Measurements from ENCODE around the gene CLIP2.
"Not testable (repeated sequence)": the region's sequence is repeated elsewhere in the genome, so short reads cannot be mapped to it uniquely, and the experiment has no call there.

Gene CLIP2

DNA sequence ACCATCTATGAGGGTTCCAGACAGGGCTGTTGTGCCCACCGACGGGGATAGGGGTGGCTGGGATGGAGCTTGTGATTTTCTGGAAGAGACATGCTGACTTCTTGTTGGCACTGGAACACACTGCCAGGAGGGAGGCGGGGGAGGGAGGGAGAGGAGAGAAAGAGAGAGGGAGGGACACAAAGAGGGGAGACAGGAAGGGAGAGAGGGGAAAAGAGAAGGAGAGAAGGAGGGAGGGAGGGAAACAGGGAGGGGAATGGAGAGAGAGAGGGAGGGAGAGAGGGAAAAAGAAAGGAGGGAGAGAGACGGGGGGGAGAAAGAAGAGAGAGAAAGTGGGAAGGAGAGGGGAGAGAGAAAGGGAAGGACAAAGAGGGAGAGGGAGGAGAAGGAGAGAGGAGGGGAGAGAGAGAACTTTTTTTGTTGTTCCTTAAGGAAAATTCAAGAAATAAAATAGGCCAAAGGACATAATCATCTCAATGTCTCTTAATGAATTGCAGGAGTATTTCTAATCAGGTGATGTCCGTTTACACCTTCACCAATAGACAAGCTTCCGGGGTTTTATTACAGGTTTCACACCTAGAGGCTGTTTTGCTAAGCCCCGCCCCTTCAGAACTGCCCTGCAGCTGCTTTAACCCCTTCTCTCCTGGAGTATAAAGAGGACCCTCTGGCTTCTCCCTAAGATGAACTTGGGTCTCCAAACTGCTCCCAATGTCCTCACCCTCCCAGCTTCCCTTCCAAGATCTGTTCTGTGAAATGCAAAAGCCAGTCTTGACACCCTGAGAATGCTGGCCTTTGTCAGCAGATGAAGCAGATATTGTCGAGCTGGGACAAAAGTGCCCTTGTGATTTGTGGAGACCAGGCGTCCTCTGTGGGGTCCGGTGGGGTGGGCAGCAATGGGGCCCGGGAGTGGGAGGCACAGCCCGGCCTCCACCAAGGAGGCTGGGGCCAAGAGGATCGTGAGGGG is 82.5 kb downstream of the CLIP2 start:
- no peak for DNase-seq (ENCODE audit: low read depth in 2 of 2)

GRCh38 chr7:74372511-74373111 is 83.4 kb downstream of the CLIP2 start:
- DNase-seq (ENCODE audit: low read depth in 2 of 2), result no peak

DNA sequence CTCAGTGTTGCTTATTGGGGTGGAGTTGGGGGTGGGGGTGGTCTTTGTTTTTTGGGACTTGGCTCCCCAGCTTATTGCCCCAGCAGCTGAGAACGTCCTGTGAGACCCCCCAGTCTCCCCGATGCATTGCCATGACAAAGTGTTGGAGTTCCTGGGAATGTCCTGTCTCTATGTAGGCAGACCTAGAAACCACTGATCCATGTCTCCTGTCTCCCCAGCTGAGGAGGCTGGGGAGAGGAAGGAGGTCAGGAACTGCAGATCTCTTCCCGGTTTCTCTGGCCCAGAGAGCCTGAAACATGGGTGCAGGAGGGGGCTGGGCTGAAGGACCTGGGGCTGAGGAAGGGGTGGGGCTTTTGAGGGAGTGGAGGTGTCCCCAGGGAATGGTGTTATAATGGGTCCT is 84.3 kb downstream of the CLIP2 start:
- no peak for DNase-seq (ENCODE audit: low read depth in 2 of 2)

DNA sequence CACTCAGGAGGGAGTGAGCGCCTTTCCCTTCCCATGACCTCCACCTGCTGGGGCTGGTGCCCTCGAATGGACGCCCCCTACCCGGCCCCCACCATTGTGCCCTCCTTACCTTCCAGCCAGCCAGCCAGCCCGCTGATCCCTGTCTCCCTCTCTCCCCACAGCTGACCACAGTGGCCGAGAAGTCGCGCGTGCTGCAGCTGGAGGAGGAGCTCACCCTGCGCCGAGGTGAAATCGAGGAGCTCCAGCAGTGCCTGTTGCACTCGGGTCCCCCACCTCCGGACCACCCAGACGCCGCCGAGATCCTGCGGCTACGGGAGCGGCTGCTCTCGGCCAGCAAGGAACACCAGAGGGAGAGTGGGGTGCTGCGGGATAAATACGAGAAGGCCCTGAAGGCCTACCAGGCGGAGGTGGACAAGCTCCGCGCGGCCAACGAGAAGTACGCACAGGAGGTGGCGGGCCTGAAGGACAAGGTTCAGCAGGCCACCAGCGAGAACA is 86.6 kb downstream of the CLIP2 start:
- no peak for DNase-seq (ENCODE audit: low read depth in 2 of 2)

DNA sequence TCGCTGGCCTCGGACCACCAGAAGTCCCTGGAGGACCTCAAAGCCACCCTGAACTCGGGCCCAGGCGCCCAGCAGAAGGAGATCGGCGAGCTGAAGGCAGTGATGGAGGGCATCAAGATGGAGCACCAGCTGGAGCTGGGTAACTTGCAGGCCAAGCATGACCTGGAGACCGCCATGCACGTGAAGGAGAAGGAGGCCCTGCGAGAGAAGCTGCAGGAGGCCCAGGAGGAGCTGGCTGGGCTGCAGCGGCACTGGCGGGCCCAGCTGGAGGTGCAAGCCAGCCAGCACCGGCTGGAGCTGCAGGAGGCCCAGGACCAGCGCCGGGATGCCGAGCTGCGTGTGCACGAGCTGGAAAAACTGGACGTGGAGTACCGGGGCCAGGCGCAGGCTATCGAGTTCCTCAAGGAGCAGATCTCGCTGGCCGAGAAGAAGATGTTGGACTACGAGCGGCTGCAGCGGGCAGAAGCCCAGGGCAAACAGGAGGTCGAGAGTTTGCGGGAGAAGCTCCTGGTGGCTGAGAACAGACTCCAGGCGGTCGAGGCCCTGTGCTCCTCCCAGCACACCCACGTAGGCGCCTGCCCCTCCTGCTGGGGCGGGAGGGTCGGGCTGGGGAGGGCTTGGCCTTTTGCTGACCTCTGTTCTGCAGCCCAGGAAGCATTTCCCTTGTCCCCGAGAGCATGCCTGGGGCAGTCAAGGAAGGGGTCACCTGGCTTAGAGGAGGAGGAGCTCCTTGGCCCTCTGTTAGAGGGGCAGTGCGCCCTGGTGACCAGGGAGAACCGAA is 87.2 kb downstream of the CLIP2 start:
- DNase-seq (ENCODE audit: low read depth in 2 of 2), result no peak

DNA sequence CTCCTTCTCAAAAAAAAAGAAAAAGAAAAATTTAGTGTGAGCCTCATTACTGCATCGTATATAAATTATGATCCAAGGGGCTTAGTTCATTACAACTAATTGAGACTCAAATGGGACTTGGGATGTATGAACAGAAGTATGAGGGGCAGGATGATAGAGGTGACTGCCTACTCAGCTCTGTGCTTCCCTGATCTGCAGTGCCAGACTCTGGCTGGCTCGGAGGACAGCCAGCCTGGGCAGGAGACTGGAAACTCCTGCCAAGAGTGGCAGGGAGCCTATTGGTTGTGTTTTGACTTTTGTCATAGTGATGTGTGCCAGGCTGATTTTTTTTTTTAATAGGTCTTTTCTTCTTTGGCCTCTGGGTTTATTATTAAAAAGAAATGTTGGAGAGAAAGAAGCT is 90.7 kb downstream of the CLIP2 start:
- DNase-seq (ENCODE audit: low read depth in 2 of 2), result no peak

DNA sequence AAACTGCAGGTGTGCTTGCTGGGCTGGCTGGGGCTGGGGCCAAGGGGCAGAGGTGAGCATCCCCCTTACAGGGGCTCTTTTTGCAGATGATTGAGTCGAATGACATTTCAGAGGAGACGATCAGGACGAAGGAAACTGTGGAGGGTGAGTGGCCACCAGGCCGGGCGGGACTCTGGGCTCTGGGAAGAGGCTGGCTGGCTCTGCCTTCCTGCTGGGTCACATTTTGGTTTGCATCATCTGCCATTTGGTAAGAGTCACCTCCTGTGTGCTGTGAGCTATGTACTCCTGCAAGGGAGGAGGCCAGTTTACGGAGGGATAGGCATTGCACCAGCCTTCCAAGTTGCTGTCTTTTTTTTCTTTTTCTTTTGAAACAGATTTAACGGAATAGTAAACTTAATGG is 91.5 kb downstream of the CLIP2 start:
- DNase-seq (ENCODE audit: low read depth in 2 of 2), result no peak

- DNase-seq (ENCODE audit: low read depth in 2 of 2), result not testable (repeated sequence)
Measured at GRCh38 chr7:74384086-74384485, 94.9 kb downstream of the CLIP2 start.

- DNase-seq (ENCODE audit: low read depth in 2 of 2), result not testable (repeated sequence)
Measured at GRCh38 chr7:74384854-74385253, 95.6 kb downstream of the CLIP2 start.

DNA sequence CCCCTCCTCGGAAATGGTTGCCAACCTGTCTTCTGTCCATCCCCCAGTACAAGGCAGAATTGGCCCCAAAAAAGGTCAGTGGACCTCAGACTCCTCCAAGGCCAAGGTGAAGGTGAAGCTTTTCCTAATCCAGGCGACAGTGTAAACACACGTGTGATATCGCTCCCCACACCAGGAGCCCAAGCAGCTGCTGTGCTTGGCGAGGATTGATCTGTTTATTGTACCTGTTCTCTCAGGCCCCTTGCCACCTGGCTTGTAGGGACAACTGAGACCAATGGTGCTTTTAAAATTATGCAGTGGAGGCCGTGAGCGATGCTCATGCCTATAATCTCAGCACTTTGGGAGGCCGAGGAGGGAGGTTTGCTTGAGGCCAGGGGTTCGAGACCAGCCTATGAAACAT is 98.4 kb downstream of the CLIP2 start:
- no peak for DNase-seq (ENCODE audit: low read depth in 2 of 2)

DNA sequence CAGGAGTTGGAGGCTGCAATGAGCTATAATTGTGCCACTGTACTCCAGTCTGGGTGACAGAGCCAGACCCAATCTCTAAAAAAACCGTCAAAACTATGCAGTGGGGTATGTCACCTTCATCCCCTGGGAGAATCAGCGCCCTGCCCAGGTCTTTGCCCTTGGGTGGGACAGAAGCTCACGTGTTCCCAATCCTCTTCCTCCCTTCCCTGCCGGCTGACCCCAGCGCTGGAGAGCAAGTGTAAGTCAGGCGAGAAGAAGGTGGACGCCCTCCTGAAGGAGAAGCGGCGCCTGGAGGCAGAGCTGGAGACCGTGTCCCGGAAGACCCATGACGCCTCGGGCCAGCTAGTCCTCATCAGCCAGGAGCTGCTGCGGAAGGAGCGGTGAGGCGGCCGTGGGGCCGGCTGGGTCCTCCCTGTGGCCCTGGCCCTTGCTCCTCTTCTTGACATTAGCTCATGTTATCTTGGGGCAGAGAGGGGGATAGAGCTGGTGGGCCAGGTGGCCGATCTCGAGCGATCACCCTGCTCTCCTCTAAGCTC is 99.7 kb downstream of the CLIP2 start:
- no peak for DNase-seq (ENCODE audit: low read depth in 2 of 2)

DNA sequence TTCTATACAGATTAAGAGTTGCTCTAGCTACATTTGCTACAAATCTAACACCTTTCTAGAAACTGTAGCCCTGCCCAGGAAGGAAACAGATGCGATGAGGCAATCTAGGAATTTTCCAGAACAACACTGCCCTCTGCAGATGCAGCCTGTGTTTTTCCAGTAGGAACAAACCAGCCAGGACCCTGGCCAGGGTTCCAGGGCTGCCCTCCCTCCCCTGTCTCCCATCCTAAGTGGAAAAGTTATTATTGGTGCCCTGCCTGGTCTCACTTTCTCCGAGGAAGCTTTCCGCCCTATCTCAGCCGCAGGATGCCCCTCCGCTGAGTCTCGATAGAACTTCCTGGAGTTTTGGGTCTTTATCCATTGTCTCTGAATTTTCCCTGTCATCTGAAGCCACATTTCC is 104.5 kb downstream of the CLIP2 start:
- not testable (repeated sequence) for DNase-seq (ENCODE audit: low read depth in 2 of 2)

DNA sequence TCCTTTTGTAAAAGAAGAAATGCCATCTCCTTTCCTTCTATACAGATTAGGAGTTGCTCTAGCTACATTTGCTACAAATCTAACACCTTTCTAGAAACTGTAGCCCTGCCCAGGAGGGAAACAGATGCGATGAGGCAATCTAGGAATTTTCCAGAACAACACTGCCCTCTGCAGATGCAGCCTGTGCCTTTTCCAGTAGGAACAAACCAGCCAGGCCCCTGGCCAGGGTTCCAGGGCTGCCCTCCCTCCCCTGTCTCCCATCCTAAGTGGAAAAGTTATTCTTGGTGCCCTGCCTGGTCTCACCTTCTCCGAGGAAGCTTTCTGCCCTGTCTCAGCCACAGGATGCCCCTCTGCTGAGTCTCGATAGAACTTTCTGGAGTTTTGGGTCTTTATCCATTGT is 105.4 kb downstream of the CLIP2 start:
- not testable (repeated sequence) for DNase-seq (ENCODE audit: low read depth in 2 of 2)

DNA sequence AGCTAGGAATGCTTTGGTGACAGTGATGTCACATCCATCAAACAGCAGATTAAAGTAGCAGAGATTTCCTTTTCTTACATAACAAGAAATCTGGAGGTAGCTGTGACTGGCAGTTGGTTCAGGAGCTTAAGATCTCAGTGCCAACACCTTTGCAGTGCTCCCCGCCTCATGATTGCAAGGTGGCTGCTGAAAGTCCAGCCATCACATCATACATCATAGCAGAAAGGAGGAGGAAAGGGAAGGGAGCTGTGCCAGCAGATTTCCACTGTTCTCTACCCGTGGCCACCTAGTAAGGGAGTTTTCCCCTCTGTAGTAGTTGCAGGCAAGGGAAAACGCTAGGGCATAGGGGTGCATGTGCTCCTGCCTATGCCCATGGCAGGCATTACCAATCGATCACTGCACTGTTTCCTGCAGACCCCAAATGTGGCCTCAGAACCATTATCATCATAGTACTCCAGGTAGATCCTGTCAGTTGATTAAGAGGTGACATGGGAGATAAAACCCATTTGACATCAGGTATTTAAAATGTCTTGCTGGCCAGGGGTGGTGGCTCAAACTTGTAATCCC is 106.6 kb downstream of the CLIP2 start:
- no peak for DNase-seq (ENCODE audit: low read depth in 2 of 2)

- no peak for DNase-seq (ENCODE audit: low read depth in 2 of 2)
Measured at GRCh38 chr7:74396993-74397392, 107.8 kb downstream of the CLIP2 start.

DNA sequence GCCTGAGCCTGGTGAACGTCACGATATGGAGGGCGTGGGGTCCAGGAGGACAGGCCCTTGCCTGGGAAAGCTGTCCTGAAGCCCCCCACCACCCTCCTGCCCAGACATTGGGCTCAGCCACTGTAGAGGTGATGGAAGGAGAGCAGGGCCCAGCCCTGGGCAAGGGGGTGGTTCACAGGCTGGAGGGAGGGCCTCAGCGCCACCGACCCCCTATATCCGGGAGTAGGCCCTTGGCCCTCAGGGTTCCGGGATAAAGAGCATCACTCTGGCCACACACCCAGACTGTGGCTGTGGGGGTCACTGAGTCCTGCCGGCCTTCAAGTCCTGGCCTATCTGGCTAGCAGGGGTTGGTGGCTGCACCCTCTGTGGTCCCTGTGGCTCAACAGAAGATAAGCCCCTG is 109.2 kb downstream of the CLIP2 start:
- no peak for DNase-seq (ENCODE audit: low read depth in 2 of 2)

GRCh38 chr7:74399006-74399405 is 109.8 kb downstream of the CLIP2 start:
- DNase-seq (ENCODE audit: low read depth in 2 of 2), result no peak

- DNase-seq (ENCODE audit: low read depth in 2 of 2), result no peak
Measured at GRCh38 chr7:74400420-74401136, 111.4 kb downstream of the CLIP2 start.

DNA sequence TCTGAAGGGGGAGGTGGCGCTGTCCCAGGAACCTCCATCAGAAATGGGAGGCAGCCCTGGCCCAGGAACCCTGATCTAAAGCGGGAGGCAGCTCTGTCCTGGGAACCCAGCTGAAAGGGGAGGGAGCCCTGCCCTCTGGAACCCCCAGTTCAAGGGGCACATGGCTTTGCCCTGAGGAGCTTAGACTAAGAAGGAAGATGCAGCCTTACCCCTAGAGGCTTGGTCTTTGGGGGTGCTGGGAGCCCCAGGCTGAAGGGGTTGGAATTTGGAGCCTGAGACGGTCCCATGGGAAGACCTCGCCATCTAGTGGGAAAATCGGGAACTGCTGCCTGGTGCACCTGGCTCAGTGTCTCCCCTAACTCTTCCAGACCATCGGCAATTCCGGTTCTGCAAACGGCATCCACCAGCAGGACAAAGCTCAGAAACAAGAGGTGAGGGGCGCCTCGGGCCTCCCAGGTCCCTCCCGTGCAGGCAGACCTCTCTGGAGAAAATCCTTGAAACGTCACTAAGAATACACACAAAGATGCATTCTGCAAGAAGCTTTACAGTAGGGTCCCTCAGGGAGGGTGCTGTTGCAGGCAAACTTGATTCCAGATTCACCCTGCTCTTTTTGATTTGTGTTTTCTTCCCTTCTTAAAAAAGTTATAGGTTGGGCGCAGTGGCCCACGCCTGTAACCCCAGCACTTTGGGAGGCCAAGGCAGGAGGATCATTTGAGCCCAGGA is 112.1 kb downstream of the CLIP2 start:
- DNase-seq (ENCODE audit: low read depth in 2 of 2), result peak; percentile 42 to 49

- not testable (repeated sequence) for DNase-seq (ENCODE audit: low read depth in 2 of 2)
Measured at GRCh38 chr7:74402668-74403067, 113.5 kb downstream of the CLIP2 start.
